ENCODE measurements around the gene ATP8B4.

GRCh38 chr15:50046159-50046558, 72.9 kb downstream of the ATP8B4 start:
- TF ChIP-seq POLR2AphosphoS5 (IDR thresholded peaks at IDR 0.05; ENCODE audit: low read depth, low read length) (no peak), POLR2A (IDR thresholded peaks at IDR 0.05; ENCODE audit: low read depth, low read length) (no peak), TAF1 (IDR thresholded peaks at IDR 0.05; ENCODE audit: low read depth, low read length) (no peak), PAX5 (IDR thresholded peaks at IDR 0.05; ENCODE audit: insufficient read depth, low read length, severe bottlenecking) (no peak)
